Jurkat, Clone E6-1 (cell line): ENCODE results near the gene COQ10B. TPM values are rescaled to one million over a fixed set of nuclear protein-coding genes. Genes with fewer than 3 reads are reported as not detected.
"Not testable (repeated sequence)": the region's sequence is repeated elsewhere in the genome, so short reads cannot be mapped to it uniquely, and the experiment has no call there.

Experiments
- DNase-seq: peaks from one replicate; pipeline ENCODE4 v3.0.0-alpha.2; 2011; ENCODE audit warnings: low read depth, low spot score
- H3K4me3 ChIP-seq: 2 replicates; pipeline ENCODE4 v1.5.1; 2011; ENCODE audit warnings: mild to moderate bottlenecking, low read length, control low read depth, moderate library complexity
- polyA plus RNA-seq: library from polyadenylated mRNA; unstranded; fragments of >200 nt; gene quantifications from one replicate; pipeline ENCODE4 v1.2.1, GENCODE V29; 2012; ENCODE audit warnings: missing spikeins; ENCODE audit not compliant: insufficient read length, insufficient read depth

Gene COQ10B
- 17.3 TPM for polyA plus RNA-seq

DNA sequence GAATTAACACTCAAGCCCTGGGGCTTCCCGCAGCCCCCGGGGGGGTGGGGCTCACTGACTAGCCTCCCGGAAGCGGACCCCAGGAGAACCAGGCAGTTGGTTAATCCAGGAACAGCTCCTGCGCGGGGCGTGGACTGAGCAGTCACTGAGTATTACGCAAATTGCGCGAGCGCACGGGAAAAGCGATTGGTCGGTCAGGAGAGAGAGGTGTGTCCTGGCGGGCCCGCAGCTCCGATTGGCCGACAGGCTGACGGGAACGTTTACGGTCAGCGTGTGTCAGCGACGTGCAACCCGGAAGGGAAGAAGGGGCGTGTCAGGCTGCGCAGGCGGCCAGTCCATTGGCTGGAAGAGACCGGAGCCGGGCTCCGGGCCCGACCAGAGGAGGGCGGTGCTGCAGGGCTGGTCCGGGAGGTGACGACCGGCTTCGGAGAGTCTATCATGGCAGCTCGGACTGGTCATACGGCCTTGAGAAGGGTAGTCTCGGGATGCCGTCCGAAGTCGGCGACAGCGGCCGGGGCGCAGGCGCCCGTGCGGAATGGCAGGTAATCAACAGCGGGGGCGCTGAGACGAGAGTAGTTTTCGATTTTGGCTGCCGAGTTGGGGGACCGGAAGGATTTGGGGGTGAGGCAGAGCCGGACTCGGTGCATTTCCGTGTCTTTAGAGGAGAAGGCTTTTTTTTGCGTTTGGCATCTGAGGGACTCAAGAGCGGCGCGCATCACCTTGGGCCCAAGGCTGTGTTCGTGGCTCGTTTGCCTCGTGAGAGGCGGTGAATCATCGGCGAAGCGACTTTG lies at the start of gene COQ10B:
TSS of gene COQ10B (plus strand) at position 430 of the 791 bp plus-strand sequence. CDS start at position 439, 9 bp downstream.
- DNase-seq = peak; percentile 99
- H3K4me3 ChIP-seq = peak within 1 kb of the TSS; percentile 93

DNA sequence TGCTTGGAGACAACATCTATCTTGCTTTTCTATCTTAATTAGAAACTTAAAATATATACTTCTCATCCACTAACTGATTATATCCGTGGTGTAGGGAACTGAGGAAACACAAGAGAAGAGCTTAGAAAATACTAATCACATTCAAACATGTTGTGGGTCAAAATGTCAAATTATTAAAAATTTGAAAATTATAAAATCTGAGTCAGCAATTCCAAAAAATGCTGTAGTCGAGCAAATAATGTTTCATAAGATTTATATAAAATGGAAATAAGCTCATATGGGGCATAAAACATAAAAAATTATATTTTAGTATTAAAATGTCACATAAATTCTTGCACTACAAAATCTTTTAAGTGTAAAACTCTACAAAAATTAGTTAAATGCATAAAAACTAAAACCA lies 47.8 kb upstream of the COQ10B start:
- no peak overlapping the region for H3K4me3 ChIP-seq
- DNase-seq = no peak

DNA sequence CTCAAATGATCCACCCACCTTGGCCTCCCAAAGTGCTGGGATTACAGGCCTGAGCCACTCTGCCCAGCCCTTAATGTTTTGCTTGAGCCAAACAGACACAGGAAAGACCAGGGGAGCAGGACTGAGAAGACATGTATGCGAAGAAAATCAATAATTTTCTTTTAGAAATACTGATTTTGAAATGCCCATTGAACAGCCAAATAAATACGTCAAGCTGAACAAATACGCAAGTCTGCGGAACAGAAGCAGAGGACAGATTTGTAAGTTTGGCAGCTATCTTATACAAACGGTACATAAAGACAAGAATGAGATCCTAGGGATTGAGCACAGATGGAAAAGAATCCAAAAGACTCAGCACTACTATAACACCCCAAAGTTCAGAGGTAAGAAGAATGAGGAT lies 39.3 kb upstream of the COQ10B start:
- H3K4me3 ChIP-seq = no peak overlapping the region
- DNase-seq = no peak

DNA sequence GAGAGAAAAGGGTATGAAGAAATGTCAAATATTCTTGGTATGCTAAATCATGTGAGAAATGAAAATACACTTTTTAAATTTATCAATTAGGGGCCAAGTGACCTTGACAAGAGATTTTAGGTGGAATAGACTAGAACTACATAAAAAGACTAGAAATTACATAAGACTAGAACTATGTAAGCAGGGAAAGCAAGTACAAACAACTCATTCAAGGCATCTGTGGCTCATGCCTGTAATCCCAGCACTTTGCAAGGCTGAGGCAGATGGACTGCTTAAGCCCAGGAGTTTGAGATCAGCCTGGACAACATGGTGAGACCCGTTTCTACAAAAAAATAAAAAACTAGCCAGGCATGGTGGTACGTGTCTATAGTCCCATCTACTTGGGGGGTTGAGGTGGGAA lies 38.8 kb upstream of the COQ10B start:
- no peak for DNase-seq
- H3K4me3 ChIP-seq = no peak overlapping the region

GRCh38 chr2:197416268-197416667 lies 37.1 kb upstream of the COQ10B start:
- DNase-seq = no peak
- H3K4me3 ChIP-seq = no peak overlapping the region

GRCh38 chr2:197419438-197419837 lies 33.9 kb upstream of the COQ10B start:
- H3K4me3 ChIP-seq = no peak overlapping the region
- DNase-seq = no peak

GRCh38 chr2:197423307-197423706 lies 30.0 kb upstream of the COQ10B start:
- no peak for DNase-seq

GRCh38 chr2:197425550-197425949 lies 27.8 kb upstream of the COQ10B start:
- DNase-seq = no peak
- H3K4me3 ChIP-seq = no peak overlapping the region

More at GRCh38 chr2:197423307-197423706, 30.0 kb upstream of the COQ10B start:
- no peak overlapping the region for H3K4me3 ChIP-seq

DNA sequence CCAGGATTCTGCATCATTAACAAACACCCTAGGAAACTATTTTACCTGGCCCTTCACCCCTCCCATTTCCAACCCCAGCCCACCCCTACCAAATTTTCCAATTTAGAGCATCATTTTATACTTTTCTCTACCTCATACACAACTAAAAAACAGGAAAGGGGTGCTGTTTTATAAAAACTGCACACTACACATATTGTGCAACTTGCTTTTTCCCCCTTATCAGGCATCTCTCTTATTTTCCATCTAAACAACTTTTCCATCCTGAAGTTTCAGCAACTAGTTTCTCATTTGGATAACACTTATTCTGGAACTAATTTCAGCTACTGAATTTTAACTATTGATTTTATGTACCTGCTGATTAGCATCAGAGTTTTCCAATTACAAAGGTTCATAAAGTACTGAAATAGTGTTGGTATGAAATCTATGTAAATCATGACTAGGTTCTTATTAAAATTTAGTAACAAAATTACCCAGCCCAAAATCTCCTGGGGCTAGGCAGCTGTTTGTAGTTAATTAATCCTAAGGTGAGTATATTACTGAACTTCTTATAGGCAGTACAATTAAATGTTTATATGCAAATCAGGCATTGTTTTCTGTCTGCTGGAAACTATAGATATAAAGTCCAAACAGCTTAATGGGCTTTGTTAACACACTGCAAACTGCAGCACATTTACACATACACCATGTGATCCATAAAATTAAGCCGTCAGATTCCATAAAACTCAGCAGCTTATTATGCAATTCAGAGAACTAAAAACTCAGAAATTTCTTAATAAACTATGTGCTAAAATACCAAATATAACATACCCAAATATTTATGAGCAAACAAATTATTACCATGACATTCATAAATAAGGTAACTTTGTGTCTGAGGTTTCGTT lies 26.4 kb upstream of the COQ10B start:
- no peak overlapping the region for H3K4me3 ChIP-seq
- DNase-seq = no peak

DNA sequence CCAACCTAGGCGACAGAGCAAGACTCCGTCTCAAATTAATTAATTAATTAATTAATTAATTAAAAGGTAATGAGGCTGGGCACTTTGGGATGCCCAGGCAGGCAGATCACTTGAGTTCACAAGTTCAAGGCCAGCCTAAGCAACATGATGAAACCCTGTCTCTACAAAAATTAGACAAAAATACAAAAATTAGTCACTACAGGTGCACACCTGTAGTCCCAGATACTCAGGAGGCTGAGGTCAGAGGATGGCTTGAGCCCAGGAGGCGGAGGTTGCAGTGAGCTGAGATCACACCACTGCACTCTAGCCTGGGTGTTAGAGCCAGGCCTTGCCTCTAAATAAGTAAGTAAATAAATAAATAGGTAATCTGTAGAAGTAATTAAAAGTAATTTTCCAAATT lies 25.4 kb upstream of the COQ10B start:
- H3K4me3 ChIP-seq = no peak overlapping the region
- no peak for DNase-seq

- H3K4me3 ChIP-seq = no peak overlapping the region
Measured at GRCh38 chr2:197431858-197432257, 21.5 kb upstream of the COQ10B start.

DNA sequence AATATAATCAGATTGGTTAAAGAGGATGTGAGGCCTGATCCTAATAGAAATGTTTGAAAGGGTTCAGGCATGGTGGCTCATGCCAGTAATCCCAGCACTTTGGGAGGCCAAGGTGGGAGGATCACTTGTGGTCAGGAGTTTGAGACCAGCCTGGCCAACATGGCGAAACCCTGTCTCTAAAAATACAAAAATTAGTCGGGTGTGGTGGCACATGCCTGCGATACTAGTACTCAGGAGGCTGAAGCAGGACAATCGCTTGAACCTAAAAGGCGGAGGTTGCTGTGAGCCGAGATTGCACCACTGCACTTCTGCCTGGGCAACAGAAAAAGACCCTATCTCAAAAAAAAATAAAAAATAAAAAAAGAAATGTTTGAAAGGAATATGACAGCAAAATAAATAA lies 20.8 kb upstream of the COQ10B start:
- H3K4me3 ChIP-seq, DNase-seq: not testable (repeated sequence)

More at GRCh38 chr2:197431858-197432257, 21.5 kb upstream of the COQ10B start:
- DNase-seq = no peak

DNA sequence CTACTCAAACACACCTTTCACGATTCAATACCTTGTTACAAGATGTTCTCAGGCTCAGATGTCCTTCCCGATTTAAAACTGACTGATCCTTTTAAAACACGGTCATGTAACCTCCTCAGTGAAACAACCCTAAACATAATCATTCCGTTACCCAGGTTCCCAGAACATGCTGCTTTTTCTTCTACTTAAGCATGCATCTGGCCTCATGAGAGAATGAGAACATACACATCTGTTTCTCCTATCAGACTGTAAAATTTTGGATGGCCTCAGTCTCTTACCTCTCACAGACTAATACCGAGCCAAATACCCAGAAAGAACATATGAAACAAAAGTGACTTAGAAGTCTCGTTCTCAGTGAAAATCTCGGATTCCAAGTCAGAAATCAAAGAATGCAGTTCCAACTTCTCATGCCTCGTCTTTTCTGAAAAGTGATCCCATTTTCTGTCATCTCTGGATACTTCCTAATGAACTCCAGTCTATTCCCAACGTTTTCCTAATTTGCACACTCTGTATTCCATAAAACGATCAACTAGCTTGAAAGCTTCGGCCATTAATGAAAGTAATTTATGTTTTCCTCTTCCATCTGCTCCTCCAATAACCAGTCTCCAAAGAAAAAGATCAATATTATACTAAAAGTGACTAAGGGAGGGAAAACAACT lies 19.4 kb upstream of the COQ10B start:
- peak overlapping the region; percentile 89 for H3K4me3 ChIP-seq
- no peak for DNase-seq

DNA sequence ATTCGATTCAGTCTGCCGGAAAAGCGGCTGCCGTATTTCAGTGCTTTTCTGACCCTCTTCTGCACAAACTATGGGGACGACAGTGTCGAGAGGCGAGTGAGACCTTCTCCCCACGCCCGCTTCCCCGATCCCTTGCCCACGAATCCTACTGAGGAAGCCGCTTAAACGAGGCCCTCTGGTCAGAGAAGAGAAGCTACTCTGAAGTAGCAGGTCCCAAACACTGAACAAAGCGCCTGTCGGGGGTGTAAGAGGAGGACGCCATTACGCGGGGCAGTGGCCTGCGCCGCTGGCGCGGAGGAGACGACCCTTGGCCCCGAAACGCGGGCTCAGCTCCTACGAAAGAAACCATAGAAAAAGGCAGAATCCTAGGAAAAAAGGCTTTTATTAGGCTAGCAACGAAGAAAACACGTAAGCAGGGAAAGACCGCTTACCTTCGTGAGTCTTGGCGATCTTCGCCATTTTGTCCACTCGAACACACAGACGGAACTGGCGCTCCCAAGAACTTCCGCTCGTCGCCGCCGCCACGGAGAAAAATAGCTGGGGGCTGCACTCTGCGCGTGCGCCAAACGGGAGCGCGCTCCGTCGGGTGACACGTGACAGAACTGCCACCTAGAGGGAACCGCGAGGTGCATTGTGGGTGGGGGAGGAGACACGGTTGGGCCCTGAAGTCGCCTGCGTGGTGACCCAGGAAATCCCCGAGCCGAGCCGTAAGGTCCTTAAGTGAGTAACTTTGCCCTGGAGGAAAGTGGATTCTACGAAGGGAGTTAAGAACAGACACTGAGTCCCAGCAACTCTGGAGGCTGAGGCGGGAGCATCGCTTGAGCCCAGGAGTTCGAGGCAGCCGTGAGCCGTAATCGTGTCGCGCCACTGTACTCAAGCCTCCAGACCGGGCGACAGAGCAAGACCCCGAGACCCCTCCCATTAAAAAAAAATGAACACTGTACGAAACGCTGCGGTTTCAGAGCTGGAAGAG lies 18.5 kb upstream of the COQ10B start, which contains the start of gene SF3B1:
TSS of gene SF3B1 (minus strand) at position 488 of the 973 bp plus-strand sequence. CDS start at position 459, 29 bp downstream.
- peak; percentile 97 for DNase-seq
- H3K4me3 ChIP-seq = peak within 1 kb of the TSS; percentile 89

- peak; percentile 17 for DNase-seq
Measured at GRCh38 chr2:197435598-197436420, 17.5 kb upstream of the COQ10B start.

DNA sequence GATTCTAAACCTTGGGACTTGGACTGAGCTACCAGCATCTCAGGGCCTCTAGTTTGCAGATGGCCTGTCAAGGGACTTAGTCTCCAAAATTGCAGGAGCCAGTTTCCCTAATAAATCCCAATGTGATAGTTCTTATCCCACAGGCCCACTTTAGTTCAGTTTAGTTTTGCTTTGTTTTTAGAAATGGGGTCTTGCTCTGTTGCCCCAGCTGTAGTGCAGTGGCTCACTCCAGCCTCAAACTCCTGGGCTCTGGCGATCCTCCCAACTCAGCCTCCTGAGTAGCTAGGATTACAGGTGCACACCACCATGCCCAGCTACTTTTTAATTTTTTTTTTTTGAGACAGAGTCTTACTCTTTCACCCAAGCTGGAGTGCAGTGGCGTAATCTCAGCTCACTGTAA lies 16.0 kb upstream of the COQ10B start:
- DNase-seq = no peak
- H3K4me3 ChIP-seq = no peak overlapping the region

More at GRCh38 chr2:197435598-197436420, 17.5 kb upstream of the COQ10B start:
- H3K4me3 ChIP-seq = peak overlapping the region; percentile 89

GRCh38 chr2:197442857-197443256 lies 10.5 kb upstream of the COQ10B start:
- no peak for DNase-seq

More at GRCh38 chr2:197442857-197443256, 10.5 kb upstream of the COQ10B start:
- H3K4me3 ChIP-seq = no peak overlapping the region
